ENCODE results near the gene CEACAM6. TPM values are rescaled to one million over a fixed set of nuclear protein-coding genes. Genes with fewer than 3 reads are reported as not detected.
"Not testable (repeated sequence)": the region's sequence is repeated elsewhere in the genome, so short reads cannot be mapped to it uniquely, and the experiment has no call there.

The CEACAM6 gene
- total RNA-seq, 1 donor from 2014 or later = not detected

DNA sequence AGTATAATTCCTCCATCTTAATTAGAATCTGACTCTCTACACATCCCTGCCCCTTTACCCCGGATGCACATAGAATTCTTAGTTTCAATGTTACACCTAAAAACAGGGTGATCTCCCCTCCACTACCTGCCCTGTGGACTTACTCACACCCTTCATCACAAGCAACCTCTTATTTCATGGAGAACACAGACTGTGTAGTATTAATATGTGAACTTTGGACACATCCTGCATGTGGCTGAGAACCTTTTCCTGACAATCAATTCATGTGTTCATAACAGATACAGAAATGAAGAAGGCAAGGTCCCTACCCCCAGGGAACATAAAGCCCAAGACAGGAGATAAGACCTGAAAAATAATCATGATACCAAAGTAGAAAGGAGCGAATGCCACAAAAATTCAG lies 11.8 kb downstream of the CEACAM6 start:
- Mint-ChIP-seq H3K27ac (no peak overlapping the region), H3K36me3 (ENCODE audit: low read depth) (no peaks in the 10 kb centered on the region)

DNA sequence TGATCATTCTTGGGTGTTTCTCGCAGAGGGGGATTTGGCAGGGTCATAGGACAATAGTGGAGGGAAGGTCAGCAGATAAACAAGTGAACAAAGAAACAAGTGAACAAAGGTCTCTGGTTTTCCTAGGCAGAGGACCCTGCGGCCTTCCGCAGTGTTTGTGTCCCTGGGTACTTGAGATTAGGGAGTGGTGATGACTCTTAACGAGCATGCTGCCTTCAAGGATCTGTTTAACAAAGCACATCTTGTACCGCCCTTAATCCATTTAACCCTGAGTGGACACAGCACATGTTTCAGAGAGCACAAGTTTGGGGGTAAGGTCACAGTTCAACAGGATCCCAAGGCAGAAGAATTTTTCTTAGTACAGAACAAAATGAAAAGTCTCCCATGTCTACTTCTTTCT lies 12.8 kb downstream of the CEACAM6 start:
- H3K27ac Mint-ChIP-seq; H3K9me3 Mint-ChIP-seq; H3K4me1 Mint-ChIP-seq; intact Hi-C loops (cut with micrococcal nuclease); H3K4me3 Mint-ChIP-seq; H3K36me3 Mint-ChIP-seq (ENCODE audit: low read depth); DNase-seq: not testable (repeated sequence)
- H3K27me3 Mint-ChIP-seq = peaks cover 61% of the 10 kb centered on the region

More for the DNA sequence above, 11.8 kb downstream of the CEACAM6 start:
- Mint-ChIP-seq H3K4me1 (no peaks in the 10 kb centered on the region), H3K4me3 (no peak overlapping the region), H3K9me3 (no peaks in the 10 kb centered on the region), H3K27me3 (peaks cover 63% of the 10 kb centered on the region)
- intact Hi-C loops (cut with micrococcal nuclease) = no loop called here
- no peak for DNase-seq

DNA sequence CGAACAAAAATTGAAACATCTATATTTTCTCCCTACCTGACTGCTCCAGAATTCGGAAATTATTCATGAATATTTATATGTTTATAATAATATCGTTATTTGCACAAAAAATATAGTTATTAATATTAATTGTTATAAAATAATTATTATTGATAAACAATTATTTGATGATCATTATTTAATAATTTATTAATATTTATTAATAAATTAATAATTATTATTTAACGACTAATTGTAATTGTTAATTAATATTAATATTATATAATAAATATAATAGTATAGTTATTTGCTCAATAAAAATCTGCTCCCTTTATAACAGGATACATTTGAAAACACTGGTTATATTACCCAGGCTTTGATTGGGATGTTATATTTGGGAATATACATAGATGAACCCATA lies 14.3 kb downstream of the CEACAM6 start:
- Mint-ChIP-seq H3K9me3 (no peaks in the 10 kb centered on the region), H3K27ac (no peak overlapping the region), H3K4me1 (peaks cover 19% of the 10 kb centered on the region), H3K36me3 (ENCODE audit: low read depth) (no peaks in the 10 kb centered on the region), H3K4me3 (no peak overlapping the region), H3K27me3 (peaks cover 61% of the 10 kb centered on the region)
- no peak for DNase-seq
- intact Hi-C loops (cut with micrococcal nuclease) = no loop called here

DNA sequence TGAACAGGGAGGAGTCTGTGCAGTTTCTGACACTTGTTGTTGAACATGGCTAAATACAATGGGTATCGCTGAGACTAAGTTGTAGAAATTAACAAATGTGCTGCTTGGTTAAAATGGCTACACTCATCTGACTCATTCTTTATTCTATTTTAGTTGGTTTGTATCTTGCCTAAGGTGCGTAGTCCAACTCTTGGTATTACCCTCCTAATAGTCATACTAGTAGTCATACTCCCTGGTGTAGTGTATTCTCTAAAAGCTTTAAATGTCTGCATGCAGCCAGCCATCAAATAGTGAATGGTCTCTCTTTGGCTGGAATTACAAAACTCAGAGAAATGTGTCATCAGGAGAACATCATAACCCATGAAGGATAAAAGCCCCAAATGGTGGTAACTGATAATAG lies 16.1 kb downstream of the CEACAM6 start:
- Mint-ChIP-seq H3K4me1 (peaks cover 23% of the 10 kb centered on the region), H3K27me3 (peaks cover 57% of the 10 kb centered on the region), H3K4me3 (no peak overlapping the region), H3K9me3 (no peaks in the 10 kb centered on the region), H3K27ac (no peak overlapping the region), H3K36me3 (ENCODE audit: low read depth) (no peaks in the 10 kb centered on the region)
- no peak for DNase-seq
- intact Hi-C loops (cut with micrococcal nuclease) = no loop called here

DNA sequence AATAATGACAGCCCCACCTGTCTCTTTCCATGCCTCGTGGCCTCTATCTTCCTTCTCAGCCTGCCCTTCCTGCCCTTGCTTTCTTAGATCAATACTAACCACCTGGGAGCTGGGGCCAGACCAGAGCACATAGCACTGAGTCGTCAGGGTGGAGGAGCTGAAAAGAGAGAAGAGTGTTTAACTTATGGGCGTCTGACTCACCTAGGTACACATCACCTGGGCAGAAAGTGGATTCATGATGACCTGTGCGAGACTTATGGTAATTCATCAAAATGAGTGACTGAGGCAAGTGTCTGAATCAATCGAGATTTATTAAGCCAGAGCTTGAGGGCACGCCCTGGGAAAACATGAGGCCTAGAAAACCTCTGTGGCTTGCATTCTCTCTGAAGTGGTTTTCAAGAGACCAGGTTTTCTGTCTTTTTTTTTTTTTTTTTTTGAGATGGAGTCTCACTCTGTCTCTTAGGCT lies 19.2 kb downstream of the CEACAM6 start:
- H3K9me3 Mint-ChIP-seq = no peaks in the 10 kb centered on the region
- H3K4me1 Mint-ChIP-seq = peaks cover 23% of the 10 kb centered on the region
- H3K4me3 Mint-ChIP-seq = peak overlapping the region; percentile 16
- H3K36me3 Mint-ChIP-seq (ENCODE audit: low read depth) = no peaks in the 10 kb centered on the region
- peaks cover 74% of the 10 kb centered on the region for H3K27me3 Mint-ChIP-seq
- intact Hi-C loops (cut with micrococcal nuclease) = loop anchor here (1.0 kb wide), 1 partner anchor 11 kb away; no protein-coding TSS in a partner anchor
- peak; percentile 88 for DNase-seq
- no peak overlapping the region for H3K27ac Mint-ChIP-seq

DNA sequence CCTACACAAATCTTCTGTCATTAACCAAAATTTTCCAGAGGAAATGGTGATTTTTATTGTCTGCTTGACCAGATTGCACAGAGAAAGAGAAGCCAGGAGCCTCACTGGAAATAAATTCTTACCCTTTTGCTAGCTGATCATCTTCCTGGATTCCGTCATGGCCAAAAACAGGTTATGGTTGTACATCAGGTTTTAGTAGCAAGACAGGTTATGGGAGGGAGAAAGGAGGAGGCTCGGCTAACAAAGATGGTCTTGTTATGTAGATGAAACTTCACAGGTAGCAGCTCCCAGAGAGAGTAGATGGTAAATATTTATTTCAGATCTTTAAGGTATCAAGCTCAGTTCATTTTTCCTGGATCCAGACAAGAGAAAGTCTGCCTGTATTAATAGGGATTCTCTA lies 21.4 kb downstream of the CEACAM6 start:
- DNase-seq = no peak
- H3K9me3 Mint-ChIP-seq = no peaks in the 10 kb centered on the region
- H3K27me3 Mint-ChIP-seq = peaks cover 77% of the 10 kb centered on the region
- intact Hi-C loops (cut with micrococcal nuclease) = no loop called here
- no peaks in the 10 kb centered on the region for H3K36me3 Mint-ChIP-seq (ENCODE audit: low read depth)
- peaks cover 23% of the 10 kb centered on the region for H3K4me1 Mint-ChIP-seq
- H3K27ac Mint-ChIP-seq = no peak overlapping the region
- H3K4me3 Mint-ChIP-seq = no peak overlapping the region

DNA sequence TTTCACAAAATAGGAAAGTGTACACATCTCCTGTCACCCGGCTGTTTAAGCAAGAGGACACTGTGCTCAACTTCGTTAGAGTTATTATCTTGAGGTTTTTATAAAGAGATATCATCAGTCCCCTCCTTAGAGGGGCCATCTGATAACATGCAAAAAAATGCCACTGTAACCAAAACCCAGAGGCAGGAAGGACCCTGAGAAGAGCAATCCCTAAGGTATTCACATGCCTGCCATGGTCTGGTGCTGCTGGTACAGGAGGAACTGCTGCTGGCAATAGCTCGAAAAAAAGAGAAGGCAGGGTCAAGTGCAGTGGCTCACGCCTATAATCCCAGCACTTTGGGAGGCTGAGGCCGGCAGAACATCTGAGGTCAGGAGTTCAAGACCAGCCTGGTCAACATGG lies 28.3 kb downstream of the CEACAM6 start:
- Mint-ChIP-seq H3K9me3 (no peaks in the 10 kb centered on the region), H3K36me3 (ENCODE audit: low read depth) (no peaks in the 10 kb centered on the region), H3K27me3 (peaks cover 62% of the 10 kb centered on the region), H3K4me3 (no peak overlapping the region), H3K4me1 (peaks cover 17% of the 10 kb centered on the region), H3K27ac (no peak overlapping the region)
- DNase-seq = no peak
- intact Hi-C loops (cut with micrococcal nuclease) = no loop called here

DNA sequence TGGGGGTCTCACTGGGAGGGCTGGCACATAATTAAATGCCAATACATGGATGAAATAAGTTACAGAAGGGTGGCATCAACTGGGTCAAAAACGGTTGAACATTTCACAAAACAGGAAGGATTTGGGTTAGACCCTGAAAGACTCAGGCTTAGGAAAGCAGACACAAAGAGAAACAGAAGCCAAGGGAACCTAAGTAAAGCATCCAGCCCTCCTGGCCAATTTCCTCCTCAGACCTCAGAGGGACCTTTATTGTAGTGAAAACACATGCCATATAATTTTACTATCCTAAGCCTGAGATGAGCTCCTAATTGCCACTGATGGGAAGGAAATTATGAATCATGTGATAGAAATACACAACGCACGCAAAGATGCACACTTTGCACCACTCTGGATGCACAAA lies 29.0 kb downstream of the CEACAM6 start:
- peaks cover 17% of the 10 kb centered on the region for H3K4me1 Mint-ChIP-seq
- intact Hi-C loops (cut with micrococcal nuclease) = no loop called here
- no peak for DNase-seq
- no peaks in the 10 kb centered on the region for H3K36me3 Mint-ChIP-seq (ENCODE audit: low read depth)
- H3K27ac Mint-ChIP-seq = no peak overlapping the region
- no peaks in the 10 kb centered on the region for H3K9me3 Mint-ChIP-seq
- H3K27me3 Mint-ChIP-seq = peaks cover 62% of the 10 kb centered on the region
- H3K4me3 Mint-ChIP-seq = no peak overlapping the region

DNA sequence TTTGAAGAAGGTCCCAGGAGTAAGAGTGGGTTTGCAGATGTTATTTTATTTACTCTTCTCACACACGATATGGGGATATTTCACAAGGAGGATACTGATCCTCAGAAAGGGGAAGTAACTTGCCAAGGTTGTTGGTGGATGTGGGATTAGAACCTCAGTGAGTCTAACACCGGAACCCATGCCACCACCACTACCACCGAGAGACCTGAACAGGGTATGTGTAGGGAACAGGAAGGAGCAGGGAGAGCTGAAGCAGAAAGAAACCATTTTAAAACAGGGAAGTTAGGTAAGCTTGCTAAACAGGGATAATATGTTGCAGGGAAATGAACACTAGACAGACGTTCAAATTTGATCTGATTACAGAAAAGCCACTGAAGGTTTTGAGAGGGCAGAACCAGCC lies 29.4 kb downstream of the CEACAM6 start:
- Mint-ChIP-seq H3K27ac (no peak overlapping the region), H3K4me3 (no peak overlapping the region), H3K4me1 (peaks cover 17% of the 10 kb centered on the region), H3K36me3 (ENCODE audit: low read depth) (no peaks in the 10 kb centered on the region), H3K27me3 (peaks cover 59% of the 10 kb centered on the region), H3K9me3 (no peaks in the 10 kb centered on the region)
- intact Hi-C loops (cut with micrococcal nuclease) = loop anchor here (1.0 kb wide), 2 partner anchors 10 to 31 kb away; no protein-coding TSS in a partner anchor
- DNase-seq = no peak

DNA sequence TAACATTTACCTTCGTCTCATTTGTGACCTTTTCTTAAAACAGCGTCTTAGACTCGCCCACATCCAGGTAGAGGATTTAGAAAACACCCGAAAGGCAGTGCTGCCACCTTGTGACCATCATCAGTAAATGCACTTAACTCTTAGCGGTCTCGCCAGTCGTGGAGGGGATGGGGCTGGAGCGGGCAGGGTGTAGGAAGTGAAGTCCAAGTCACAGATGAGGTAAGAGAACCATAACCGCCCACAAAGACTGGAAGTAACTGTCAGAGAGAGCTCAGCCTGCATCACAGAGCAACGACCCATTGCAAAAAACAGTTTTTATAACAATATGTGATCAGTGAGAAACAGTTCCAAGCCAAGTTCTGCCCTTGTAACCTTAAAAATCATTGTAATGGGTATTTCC lies 30.3 kb downstream of the CEACAM6 start:
- peaks cover 54% of the 10 kb centered on the region for H3K27me3 Mint-ChIP-seq
- peak; percentile 91 for DNase-seq
- intact Hi-C loops (cut with micrococcal nuclease) = loop anchor here (1.0 kb wide), 2 partner anchors 11 to 32 kb away; no protein-coding TSS in a partner anchor
- H3K9me3 Mint-ChIP-seq = no peaks in the 10 kb centered on the region
- peaks cover 17% of the 10 kb centered on the region for H3K4me1 Mint-ChIP-seq
- no peaks in the 10 kb centered on the region for H3K36me3 Mint-ChIP-seq (ENCODE audit: low read depth)
- no peak overlapping the region for H3K27ac Mint-ChIP-seq
- H3K4me3 Mint-ChIP-seq = no peak overlapping the region

DNA sequence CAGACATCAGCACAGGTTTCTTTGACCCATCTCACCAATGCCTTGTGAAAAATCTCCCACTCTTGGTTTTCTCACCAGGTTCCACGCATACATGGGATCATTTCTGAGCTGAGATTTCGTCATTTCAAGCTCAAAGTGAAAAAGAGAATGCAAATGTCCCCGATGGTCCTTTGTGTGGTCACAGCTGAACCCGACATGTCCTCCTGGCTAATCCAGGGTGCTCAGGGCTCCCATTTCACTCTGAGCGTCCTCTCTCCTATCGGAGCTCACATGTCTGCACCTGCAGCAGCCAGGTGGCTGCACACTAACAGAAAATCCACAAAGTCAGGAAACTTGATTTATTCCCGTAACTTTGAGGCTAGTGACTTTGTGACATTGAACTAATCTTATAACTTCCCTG lies 31.7 kb downstream of the CEACAM6 start:
- Mint-ChIP-seq H3K4me3 (no peak overlapping the region), H3K9me3 (no peaks in the 10 kb centered on the region), H3K27me3 (peaks cover 55% of the 10 kb centered on the region), H3K27ac (no peak overlapping the region), H3K36me3 (ENCODE audit: low read depth) (no peaks in the 10 kb centered on the region), H3K4me1 (peaks cover 17% of the 10 kb centered on the region)
- intact Hi-C loops (cut with micrococcal nuclease) = no loop called here
- DNase-seq = no peak

DNA sequence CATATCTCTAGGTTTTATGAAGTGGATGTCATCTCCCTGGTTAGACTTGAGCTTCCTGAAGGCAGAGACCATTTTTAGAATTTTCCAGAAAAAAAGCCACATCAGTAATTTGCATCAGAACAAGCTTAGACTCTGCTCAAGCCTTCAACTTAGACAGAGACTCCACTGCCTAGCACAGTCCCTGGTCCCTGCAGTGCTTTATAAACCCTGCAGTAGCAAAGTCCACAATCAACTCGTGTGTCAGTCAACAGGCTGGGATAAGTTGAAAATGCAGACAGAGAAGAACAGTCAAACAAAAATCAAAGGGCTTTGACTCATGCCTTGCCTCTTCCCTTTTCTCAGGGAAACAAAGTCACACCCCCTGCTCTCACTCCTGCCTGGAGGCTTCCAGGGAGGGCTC lies 33.2 kb downstream of the CEACAM6 start:
- H3K36me3 Mint-ChIP-seq (ENCODE audit: low read depth); H3K9me3 Mint-ChIP-seq; intact Hi-C loops (cut with micrococcal nuclease); DNase-seq; H3K4me3 Mint-ChIP-seq; H3K27ac Mint-ChIP-seq: not testable (repeated sequence)
- Mint-ChIP-seq H3K27me3 (peaks cover 60% of the 10 kb centered on the region), H3K4me1 (peaks cover 23% of the 10 kb centered on the region)

DNA sequence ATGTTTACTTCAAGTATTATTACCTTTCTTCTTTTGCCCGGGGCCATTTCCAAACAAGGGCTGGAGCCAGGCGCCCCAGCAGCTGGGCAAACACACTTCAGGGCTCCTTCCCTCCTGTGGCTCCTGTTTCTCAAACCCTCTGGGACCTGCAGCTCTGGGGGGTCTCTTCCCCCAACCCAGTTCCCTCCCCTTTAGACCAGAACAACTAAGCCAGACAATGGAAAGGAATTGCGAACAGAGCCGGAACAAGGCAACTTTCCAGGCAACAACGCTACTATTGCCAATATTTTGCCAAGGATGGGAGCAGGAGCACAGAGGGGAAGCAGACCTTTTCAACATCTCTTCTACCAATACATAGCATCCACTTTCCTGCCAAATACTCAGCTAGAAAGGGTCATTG lies 33.7 kb downstream of the CEACAM6 start:
- peaks cover 59% of the 10 kb centered on the region for H3K27me3 Mint-ChIP-seq
- DNase-seq; H3K4me3 Mint-ChIP-seq; H3K36me3 Mint-ChIP-seq (ENCODE audit: low read depth); H3K9me3 Mint-ChIP-seq; H3K27ac Mint-ChIP-seq; intact Hi-C loops (cut with micrococcal nuclease): not testable (repeated sequence)
- H3K4me1 Mint-ChIP-seq = peaks cover 23% of the 10 kb centered on the region

DNA sequence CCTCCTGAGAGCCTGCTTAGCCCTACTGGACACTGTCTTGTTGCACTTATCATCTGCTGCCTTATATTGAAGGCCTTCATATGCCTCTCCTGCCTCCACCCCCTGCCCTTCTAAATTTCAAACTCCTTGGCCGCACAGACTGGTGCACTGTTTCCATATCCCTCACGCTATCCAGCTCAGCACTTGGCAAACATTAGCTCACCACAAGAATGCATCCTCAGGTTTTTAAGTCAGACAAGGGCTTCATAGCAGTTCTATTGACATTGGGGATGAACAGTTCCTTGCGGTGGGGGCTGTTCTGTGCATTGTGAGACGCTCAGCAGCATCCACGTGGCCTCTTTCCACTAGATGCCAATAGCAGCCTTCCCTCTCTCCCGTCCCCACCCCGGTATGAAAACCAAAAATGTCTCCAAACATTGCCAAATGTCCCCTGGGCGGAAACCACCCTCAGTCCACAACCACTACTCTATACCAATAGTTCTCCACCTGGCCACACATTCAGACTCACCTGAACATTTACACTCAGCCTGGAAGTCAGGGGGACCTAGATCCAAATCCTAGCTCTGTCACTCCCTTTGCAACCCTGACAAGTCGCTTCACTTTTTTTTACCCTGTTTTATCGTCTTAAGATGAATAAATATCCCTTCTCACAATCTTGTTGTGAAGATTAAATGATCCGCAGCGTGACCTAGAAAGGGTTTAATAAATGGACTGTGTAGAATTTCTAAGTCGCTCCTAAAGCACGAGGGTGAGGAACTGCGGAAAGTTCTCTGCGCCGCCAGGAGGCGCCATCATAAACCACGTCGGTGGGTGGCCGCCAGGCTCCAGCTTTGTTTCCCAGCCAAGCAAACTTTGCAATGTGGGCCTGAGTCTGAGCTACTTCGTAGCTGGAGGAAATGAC lies 37.4 kb downstream of the CEACAM6 start:
- peak; percentile 89 for DNase-seq
- Mint-ChIP-seq H3K36me3 (ENCODE audit: low read depth) (no peaks in the 10 kb centered on the region), H3K9me3 (no peaks in the 10 kb centered on the region), H3K4me3 (no peak overlapping the region), H3K27me3 (peaks cover 52% of the 10 kb centered on the region), H3K27ac (no peak overlapping the region), H3K4me1 (peaks cover 7% of the 10 kb centered on the region)
- intact Hi-C loops (cut with micrococcal nuclease) = loop anchor here (1.0 to 5.0 kb wide), 2 partner anchors 29 to 45 kb away; no protein-coding TSS in a partner anchor
